Sigmoid colon (tissue), 4 donors: ENCODE data around the gene TMEM145.

Experiments used
- EP300 ChIP-seq, 4 donors: sonication (generic); formaldehyde crosslinking; IDR thresholded peaks; one replicate each; pipeline ENCODE4 v1.6.1; 2017; ENCODE audit warnings: antibody characterized with exemption in 4 of 4
- POLR2A ChIP-seq, 2 donors: fragments of 450-650 bp; IDR thresholded peaks; one replicate each; pipeline ENCODE4 v1.6.1; 2016; ENCODE audit warnings: antibody characterized with exemption in 2 of 2, mild to moderate bottlenecking in 2 of 2, moderate library complexity in 2 of 2
- TF ChIP-seq, protein P1 (sequence below), 4 experiments: fragments of 450-650 bp in 3 of 4; fragments of 200-600 bp in 1 of 4; IDR thresholded peaks; one replicate each; pipeline ENCODE4 v1.5.1; 2016 to 2019; ENCODE audit warnings: antibody characterized with exemption in 4 of 4, mild to moderate bottlenecking in 3 of 4, moderate library complexity in 2 of 4

DNA sequence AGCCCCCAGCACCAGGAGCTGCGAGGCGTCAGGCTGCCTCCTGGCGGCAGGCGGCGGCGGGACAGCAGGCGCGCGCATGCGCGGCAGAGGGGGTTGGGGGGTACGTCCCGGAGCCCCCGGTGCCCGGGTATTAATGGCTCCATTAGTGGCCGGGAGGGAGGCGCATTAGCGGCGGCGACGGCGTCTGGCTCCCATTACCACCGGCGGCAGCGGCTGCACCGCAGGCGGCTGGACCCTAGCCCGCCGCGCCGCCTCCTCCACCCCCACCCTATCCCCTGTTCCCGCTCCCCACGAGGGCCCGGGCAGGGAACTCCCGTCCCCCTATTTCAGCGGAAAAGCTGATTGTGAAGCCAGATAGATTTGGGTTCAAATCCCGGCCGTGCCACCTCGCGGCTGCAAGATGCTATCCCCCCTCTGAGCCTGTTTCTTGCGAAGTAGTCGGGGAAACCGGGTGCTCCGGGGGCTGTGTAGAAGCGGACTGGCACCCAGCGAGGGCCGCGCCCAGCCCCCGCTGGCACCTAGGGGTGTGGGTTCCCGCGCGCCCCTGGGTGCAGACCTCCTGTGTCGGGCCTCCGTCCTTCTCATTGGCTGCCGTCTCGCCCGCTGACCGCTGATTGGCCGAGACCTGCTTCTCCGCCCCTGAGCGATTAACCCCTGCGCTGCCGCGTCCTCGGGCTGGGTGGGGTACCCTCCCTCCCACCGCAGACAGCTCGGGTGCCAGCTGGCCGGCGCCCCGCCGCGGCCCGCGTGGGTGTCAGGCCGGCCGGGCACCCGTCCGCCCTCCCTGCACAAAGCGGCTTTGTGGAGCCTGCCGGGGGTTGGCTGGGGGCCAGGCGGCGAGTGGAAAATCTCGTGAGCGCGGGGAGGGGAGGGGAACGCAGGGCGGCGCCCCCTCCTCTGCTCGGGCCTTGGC lies 33.0 kb upstream of the TMEM145 start:
- TF ChIP-seq, protein P1, sequence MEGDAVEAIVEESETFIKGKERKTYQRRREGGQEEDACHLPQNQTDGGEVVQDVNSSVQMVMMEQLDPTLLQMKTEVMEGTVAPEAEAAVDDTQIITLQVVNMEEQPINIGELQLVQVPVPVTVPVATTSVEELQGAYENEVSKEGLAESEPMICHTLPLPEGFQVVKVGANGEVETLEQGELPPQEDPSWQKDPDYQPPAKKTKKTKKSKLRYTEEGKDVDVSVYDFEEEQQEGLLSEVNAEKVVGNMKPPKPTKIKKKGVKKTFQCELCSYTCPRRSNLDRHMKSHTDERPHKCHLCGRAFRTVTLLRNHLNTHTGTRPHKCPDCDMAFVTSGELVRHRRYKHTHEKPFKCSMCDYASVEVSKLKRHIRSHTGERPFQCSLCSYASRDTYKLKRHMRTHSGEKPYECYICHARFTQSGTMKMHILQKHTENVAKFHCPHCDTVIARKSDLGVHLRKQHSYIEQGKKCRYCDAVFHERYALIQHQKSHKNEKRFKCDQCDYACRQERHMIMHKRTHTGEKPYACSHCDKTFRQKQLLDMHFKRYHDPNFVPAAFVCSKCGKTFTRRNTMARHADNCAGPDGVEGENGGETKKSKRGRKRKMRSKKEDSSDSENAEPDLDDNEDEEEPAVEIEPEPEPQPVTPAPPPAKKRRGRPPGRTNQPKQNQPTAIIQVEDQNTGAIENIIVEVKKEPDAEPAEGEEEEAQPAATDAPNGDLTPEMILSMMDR (IDR thresholded peaks at IDR 0.05), result peak; percentile 94 to 99 (median 98)
- no peak for TF ChIP-seq EP300 (IDR thresholded peaks at IDR 0.05)
- peak; percentile 11 to 26 for TF ChIP-seq POLR2A (IDR thresholded peaks at IDR 0.05)
